Esophagus muscularis mucosa (tissue), 3 donors: ENCODE results near the gene GOLIM4.

Source experiments
- POLR2AphosphoS5 ChIP-seq, 2 donors: sonication (generic); formaldehyde crosslinking; IDR thresholded peaks; one replicate each; pipeline ENCODE4 v1.6.1; 2017; ENCODE audit warnings: antibody characterized with exemption in 2 of 2
- TF ChIP-seq, protein P1 (sequence below), 3 experiments: fragments of 200-600 bp in 2 of 3; fragments of 450-650 bp in 1 of 3; sonication (generic) in 2 of 3; IDR thresholded peaks; one replicate each; pipeline ENCODE4 v1.5.1; 2017 to 2019; ENCODE audit warnings: antibody characterized with exemption in 3 of 3, mild to moderate bottlenecking in 2 of 3, moderate library complexity in 1 of 3

DNA sequence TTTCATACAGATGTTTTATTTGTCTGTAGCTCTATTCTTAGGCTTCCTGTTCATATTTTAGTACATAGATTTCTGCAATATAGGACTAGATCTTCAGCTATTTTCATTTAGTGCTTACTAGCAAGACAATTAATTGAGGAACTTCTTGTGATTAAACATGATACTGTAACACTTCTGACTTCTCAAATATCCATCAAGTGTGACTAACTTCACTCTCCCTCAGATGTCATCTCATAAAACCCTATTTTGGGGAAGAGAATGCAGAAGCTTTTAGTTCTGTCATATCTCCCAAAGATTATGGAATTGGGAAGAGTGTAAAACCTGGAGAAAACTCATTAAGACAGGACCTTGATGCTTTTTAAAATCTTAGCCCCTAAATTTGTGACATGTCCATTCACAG, 28.6 kb upstream of the GOLIM4 start:
- TF ChIP-seq, protein P1, sequence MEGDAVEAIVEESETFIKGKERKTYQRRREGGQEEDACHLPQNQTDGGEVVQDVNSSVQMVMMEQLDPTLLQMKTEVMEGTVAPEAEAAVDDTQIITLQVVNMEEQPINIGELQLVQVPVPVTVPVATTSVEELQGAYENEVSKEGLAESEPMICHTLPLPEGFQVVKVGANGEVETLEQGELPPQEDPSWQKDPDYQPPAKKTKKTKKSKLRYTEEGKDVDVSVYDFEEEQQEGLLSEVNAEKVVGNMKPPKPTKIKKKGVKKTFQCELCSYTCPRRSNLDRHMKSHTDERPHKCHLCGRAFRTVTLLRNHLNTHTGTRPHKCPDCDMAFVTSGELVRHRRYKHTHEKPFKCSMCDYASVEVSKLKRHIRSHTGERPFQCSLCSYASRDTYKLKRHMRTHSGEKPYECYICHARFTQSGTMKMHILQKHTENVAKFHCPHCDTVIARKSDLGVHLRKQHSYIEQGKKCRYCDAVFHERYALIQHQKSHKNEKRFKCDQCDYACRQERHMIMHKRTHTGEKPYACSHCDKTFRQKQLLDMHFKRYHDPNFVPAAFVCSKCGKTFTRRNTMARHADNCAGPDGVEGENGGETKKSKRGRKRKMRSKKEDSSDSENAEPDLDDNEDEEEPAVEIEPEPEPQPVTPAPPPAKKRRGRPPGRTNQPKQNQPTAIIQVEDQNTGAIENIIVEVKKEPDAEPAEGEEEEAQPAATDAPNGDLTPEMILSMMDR (IDR thresholded peaks at IDR 0.05), result no peak
- no peak for TF ChIP-seq POLR2AphosphoS5 (IDR thresholded peaks at IDR 0.05)
